HepG2 (cell line): ENCODE data around the gene FAM9B. TPM values are rescaled to one million over a fixed set of nuclear protein-coding genes. Genes with fewer than 3 reads are reported as not detected.

ENCODE experiments used
- ATAC-seq: fragments of 200-7000 bp; cut with Tn5 transposase; 3 replicates; pipeline ENCODE4 v1.9.1; 2020; ENCODE audit warnings: mild to moderate bottlenecking, moderate library complexity
- BruUV-seq: library from RNA; stranded (reverse); fragments of 400-500 nt; replicated peaks from 2 replicates; lab custom pipeline; 2021; lab: Mats Ljungman, UMichigan
- CTCF ChIA-PET: fragments of 300-600 bp; formaldehyde crosslinking; extraction: SDS; loops from one replicate; lab custom pipeline; 2021; ENCODE audit warnings: low total read pairs, inconsistent platforms, low intra/inter-chr PET ratio; lab: Yijun Ruan, JAX
- POLR2A ChIA-PET: fragments of 350-600 bp; sonication (Branson Sonifier 250); formaldehyde crosslinking; loops from one replicate; lab custom pipeline; 2020; ENCODE audit warnings: antibody characterized with exemption, inconsistent platforms; lab: Yijun Ruan, JAX
- DNase-seq: peaks from one replicate; pipeline ENCODE4 v3.0.0-alpha.2; 2015; ENCODE audit warnings: low spot score
- FAIRE-seq: peaks from 3 replicates; lab custom pipeline; 2011; peaks lifted over from hg19 to GRCh38; lab: Jason Lieb, UNC
- H2AFZ ChIP-seq: one replicate; pipeline ENCODE4 v1.6.1; 2011; ENCODE audit warnings: low read length, inconsistent platforms
- H3K27ac ChIP-seq: fragments of 300-600 bp; 3 replicates; pipeline ENCODE4 v1.8.0; 2011; ENCODE audit warnings: mixed run types, mild to moderate bottlenecking, mixed read lengths, low read length, inconsistent platforms; ENCODE audit not compliant: insufficient read depth; ENCODE audit errors: extremely low read length
- H3K27me3 ChIP-seq, 2 experiments: fragments of 200-600 bp in 1 of 2; 2 replicates in 1 of 2; 3 replicates in 1 of 2; pipeline versions ENCODE4 v1.6.0 to v1.8.0; 2011; ENCODE audit warnings: low read length in 2 of 2, mild to moderate bottlenecking in 2 of 2, moderate library complexity in 2 of 2, inconsistent platforms in 1 of 2; ENCODE audit not compliant: insufficient read depth in 2 of 2, control insufficient read depth in 1 of 2
- H3K36me3 ChIP-seq, 2 experiments: fragments of 200-600 bp in 1 of 2; replicated peaks in 1 of 2; 2 replicates in 1 of 2; 3 replicates in 1 of 2; pipeline versions ENCODE4 v1.5.1 to v1.8.0; 2011; ENCODE audit warnings: low read length in 2 of 2, inconsistent platforms in 1 of 2; ENCODE audit not compliant: insufficient read depth in 2 of 2, control insufficient read depth in 1 of 2
- H3K4me1 ChIP-seq: 2 replicates; pipeline ENCODE4 v1.5.1; 2012; ENCODE audit warnings: low read length, inconsistent platforms; ENCODE audit not compliant: insufficient read depth
- H3K4me2 ChIP-seq: 2 replicates; pipeline ENCODE4 v1.6.0; 2011; ENCODE audit warnings: low read depth, low read length, inconsistent platforms
- H3K4me3 ChIP-seq, 3 experiments: fragments of 200-600 bp in 1 of 3; sonication (generic), shearing (Covaris generic) in 1 of 3; replicated peaks in 1 of 3; 2 replicates each; pipeline ENCODE4 v1.5.1; 2011 to 2016; ENCODE audit warnings: low read length in 3 of 3, inconsistent platforms in 2 of 3, low read depth in 2 of 3, mild to moderate bottlenecking in 2 of 3, control low read depth in 1 of 3, mixed read lengths in 1 of 3; ENCODE audit not compliant: insufficient read depth in 1 of 3
- H3K79me2 ChIP-seq: one replicate; pipeline ENCODE4 v1.6.1; 2011; ENCODE audit warnings: low read length, inconsistent platforms; ENCODE audit not compliant: insufficient read depth
- H3K9ac ChIP-seq: 2 replicates; pipeline ENCODE4 v1.6.0; 2011; ENCODE audit warnings: mild to moderate bottlenecking, low read depth, low read length, inconsistent platforms; ENCODE audit not compliant: insufficient read depth
- H3K9me3 ChIP-seq: 2 replicates; pipeline ENCODE4 v1.5.1; 2012; ENCODE audit warnings: mild to moderate bottlenecking, low read length
- H4K20me1 ChIP-seq: 2 replicates; pipeline ENCODE4 v1.6.0; 2011; ENCODE audit warnings: inconsistent platforms, mild to moderate bottlenecking, low read length, moderate library complexity; ENCODE audit not compliant: insufficient read depth
- AHR ChIP-seq: IDR thresholded peaks from 2 replicates; pipeline ENCODE4 v1.6.1; 2018; ENCODE audit warnings: missing genetic modification reagents, missing compliant biosample characterization
- CBFB ChIP-seq: sonication (generic); formaldehyde crosslinking; IDR thresholded peaks from 2 replicates; pipeline ENCODE4 v1.4.0; 2020; ENCODE audit warnings: missing genetic modification reagents
- GMEB1 ChIP-seq: sonication (generic); formaldehyde crosslinking; IDR thresholded peaks from 2 replicates; pipeline ENCODE4 v1.5.1; 2020; ENCODE audit warnings: missing genetic modification reagents, mild to moderate bottlenecking, borderline replicate concordance
- KLF6 ChIP-seq: IDR thresholded peaks from 2 replicates; pipeline ENCODE4 v1.8.0; 2016; ENCODE audit warnings: missing biosample characterization, missing genetic modification reagents
- MEF2D ChIP-seq: sonication (generic); formaldehyde crosslinking; IDR thresholded peaks from 2 replicates; pipeline ENCODE4 v1.5.1; 2020; ENCODE audit warnings: mild to moderate bottlenecking, missing genetic modification reagents
- PCBP2 ChIP-seq: fragments of 200-400 bp; formaldehyde crosslinking; optimal IDR thresholded peaks from 2 replicates; pipeline ENCODE3; 2018; ENCODE audit warnings: low read length, low read depth; ENCODE audit not compliant: poor library complexity, severe bottlenecking
- RXRB ChIP-seq: IDR thresholded peaks from 2 replicates; pipeline ENCODE4 v1.6.1; 2016; ENCODE audit warnings: borderline replicate concordance, missing genetic modification reagents, missing compliant biosample characterization
- SRSF4 ChIP-seq: fragments of 200-400 bp; formaldehyde crosslinking; IDR thresholded peaks from one replicate; pipeline ENCODE4 v1.6.1; 2018; ENCODE audit warnings: mild to moderate bottlenecking, low read depth, low read length, moderate library complexity; ENCODE audit not compliant: poor library complexity, severe bottlenecking
- ZIK1 ChIP-seq: sonication (generic); formaldehyde crosslinking; IDR thresholded peaks from 2 replicates; pipeline ENCODE4 v1.5.0; 2020; ENCODE audit warnings: mild to moderate bottlenecking, low read depth, missing genetic modification reagents, borderline replicate concordance
- ZNF230 ChIP-seq: sonication (generic); formaldehyde crosslinking; IDR thresholded peaks from 2 replicates; pipeline ENCODE4 v1.4.0; 2020; ENCODE audit warnings: mild to moderate bottlenecking, missing genetic modification reagents
- ZNF253 ChIP-seq: sonication (generic); formaldehyde crosslinking; IDR thresholded peaks from 2 replicates; pipeline ENCODE4 v1.8.0; 2022; ENCODE audit warnings: mild to moderate bottlenecking, missing genetic modification reagents, borderline replicate concordance
- ZNF292 ChIP-seq: sonication (generic); formaldehyde crosslinking; IDR thresholded peaks from 2 replicates; pipeline ENCODE4 v1.8.1; 2022; ENCODE audit warnings: mild to moderate bottlenecking, low read depth, missing genetic modification reagents, borderline replicate concordance
- ZNF547 ChIP-seq: sonication (generic); formaldehyde crosslinking; IDR thresholded peaks from 2 replicates; pipeline ENCODE4 v1.5.1; 2020; ENCODE audit warnings: mild to moderate bottlenecking, missing genetic modification reagents
- ZSCAN12 ChIP-seq: sonication (generic); formaldehyde crosslinking; IDR thresholded peaks from 2 replicates; pipeline ENCODE4 v1.9.0; 2021; ENCODE audit warnings: mild to moderate bottlenecking, missing genetic modification reagents
- WGBS: methylation state at CpG from one replicate; pipeline ENCODE4 v1.1.6; 2017; ENCODE audit warnings: low lambda C conversion rate; 5-methylcytosine and 5-hydroxymethylcytosine counted together
- in situ Hi-C: cut with HindIII; loops from 2 replicates; pipeline ENCODE4 v1.10.0; 2017; ENCODE audit warnings: low pct_unique_long_range_greater_than_20kb; ENCODE audit not compliant: extremely low pct_ligation_motif_present
- intact Hi-C: fragments of 100-400 bp; cut with micrococcal nuclease; formaldehyde crosslinking; loops from one replicate; pipeline ENCODE4 v1.10.0; 2022; ENCODE audit not compliant: unreplicated experiment
- polyA plus RNA-seq, 8 experiments: library from polyadenylated mRNA; depleted of rRNA in 3 of 8; stranded (reverse) in 7 of 8; unstranded in 1 of 8; fragments of >200 nt; fragmentation: Illumina TruSeq in 4 of 8; extraction: Trizol in 4 of 8; gene quantifications; 2 replicates each; pipeline versions ENCODE4 v1.2.1 to v1.2.3, GENCODE V29; 2011 to 2016; ENCODE audit warnings: low read depth in 4 of 8, missing spikeins in 1 of 8, mixed read lengths in 1 of 8; ENCODE audit not compliant: insufficient read depth in 1 of 8
- total RNA-seq, 5 experiments: library from RNA; depleted of rRNA; stranded (reverse); fragments of >200 nt; fragmentation: Illumina TruSeq; extraction: Trizol; gene quantifications; 2 replicates each; pipeline ENCODE4 v1.2.3, GENCODE V29; 2016; ENCODE audit warnings: low read depth in 1 of 5
- TF ChIP-seq, protein P1 (sequence below): sonication (generic); formaldehyde crosslinking; IDR thresholded peaks from 2 replicates; pipeline ENCODE4 v1.8.1; 2022; ENCODE audit warnings: low read depth, mild to moderate bottlenecking, missing genetic modification reagents

The FAM9B gene
- total and polyA plus RNA-seq, 2 of the 13 experiments (the other 11 are each of a cell fraction or from before 2014, with no cell fraction given), result not detected

GRCh38 chrX:9062641-9063040, 28.7 kb upstream of the FAM9B start:
- intact Hi-C loops (no loop called here), in situ Hi-C loops (no loop called here)
- no peak for FAIRE-seq
- H3K36me3 ChIP-seq, result no peaks in the 10 kb centered on the region
- no peak overlapping the region for H2AFZ ChIP-seq
- DNase-seq, result no peak
- WGBS, result 0% methylated on average over 1 of the region's 3 CpGs
- CTCF ChIA-PET, result no interaction called here
- no peaks in the 10 kb centered on the region for H3K27me3 ChIP-seq
- no peaks in the 10 kb centered on the region for H3K79me2 ChIP-seq
- no peak for ATAC-seq
- TF ChIP-seq, protein P1, sequence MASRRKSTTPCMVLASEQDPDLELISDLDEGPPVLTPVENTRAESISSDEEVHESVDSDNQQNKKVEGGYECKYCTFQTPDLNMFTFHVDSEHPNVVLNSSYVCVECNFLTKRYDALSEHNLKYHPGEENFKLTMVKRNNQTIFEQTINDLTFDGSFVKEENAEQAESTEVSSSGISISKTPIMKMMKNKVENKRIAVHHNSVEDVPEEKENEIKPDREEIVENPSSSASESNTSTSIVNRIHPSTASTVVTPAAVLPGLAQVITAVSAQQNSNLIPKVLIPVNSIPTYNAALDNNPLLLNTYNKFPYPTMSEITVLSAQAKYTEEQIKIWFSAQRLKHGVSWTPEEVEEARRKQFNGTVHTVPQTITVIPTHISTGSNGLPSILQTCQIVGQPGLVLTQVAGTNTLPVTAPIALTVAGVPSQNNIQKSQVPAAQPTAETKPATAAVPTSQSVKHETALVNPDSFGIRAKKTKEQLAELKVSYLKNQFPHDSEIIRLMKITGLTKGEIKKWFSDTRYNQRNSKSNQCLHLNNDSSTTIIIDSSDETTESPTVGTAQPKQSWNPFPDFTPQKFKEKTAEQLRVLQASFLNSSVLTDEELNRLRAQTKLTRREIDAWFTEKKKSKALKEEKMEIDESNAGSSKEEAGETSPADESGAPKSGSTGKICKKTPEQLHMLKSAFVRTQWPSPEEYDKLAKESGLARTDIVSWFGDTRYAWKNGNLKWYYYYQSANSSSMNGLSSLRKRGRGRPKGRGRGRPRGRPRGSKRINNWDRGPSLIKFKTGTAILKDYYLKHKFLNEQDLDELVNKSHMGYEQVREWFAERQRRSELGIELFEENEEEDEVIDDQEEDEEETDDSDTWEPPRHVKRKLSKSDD (CRISPR knock-in tag), result no peak
- TF ChIP-seq PCBP2 (no peak), RXRB (CRISPR knock-in tag) (no peak), ZNF230 (CRISPR knock-in tag) (no peak), ZNF547 (CRISPR knock-in tag) (no peak), MEF2D (CRISPR knock-in tag) (no peak)
- H3K4me1 ChIP-seq, result no peaks in the 10 kb centered on the region
- no peak overlapping the region for H3K4me2 ChIP-seq
- H3K27ac ChIP-seq, result no peak overlapping the region
- H4K20me1 ChIP-seq, result no peaks in the 10 kb centered on the region
- H3K4me3 ChIP-seq, result no peak overlapping the region
- no TSS peak for BruUV-seq
- H3K9me3 ChIP-seq, result no peaks in the 10 kb centered on the region
- no peak overlapping the region for H3K9ac ChIP-seq
- POLR2A ChIA-PET, result no interaction called here

- no peak overlapping the region for H3K9ac ChIP-seq
- ATAC-seq (no peak), DNase-seq (no peak), FAIRE-seq (no peak)
- ChIA-PET POLR2A (no interaction called here), CTCF (no interaction called here)
- no peak overlapping the region for H3K27ac ChIP-seq
- H3K9me3 ChIP-seq, result no peaks in the 10 kb centered on the region
- H2AFZ ChIP-seq, result no peak overlapping the region
- no peaks in the 10 kb centered on the region for H3K27me3 ChIP-seq
- H4K20me1 ChIP-seq, result no peaks in the 10 kb centered on the region
- intact Hi-C loops, result no loop called here
- no peak overlapping the region for H3K4me2 ChIP-seq
- BruUV-seq, result no TSS peak
- 79% methylated on average over 2 of the region's 2 CpGs for WGBS
- no peak overlapping the region for H3K4me3 ChIP-seq
- in situ Hi-C loops, result no loop called here
- no peaks in the 10 kb centered on the region for H3K4me1 ChIP-seq
- no peaks in the 10 kb centered on the region for H3K79me2 ChIP-seq
- H3K36me3 ChIP-seq, result no peaks in the 10 kb centered on the region
- TF ChIP-seq KLF6 (no peak), ZNF253 (CRISPR knock-in tag) (no peak), ZNF292 (CRISPR knock-in tag) (no peak), SRSF4 (no peak), GMEB1 (CRISPR knock-in tag) (no peak), CBFB (CRISPR knock-in tag) (no peak), ZSCAN12 (CRISPR knock-in tag) (no peak), ZIK1 (CRISPR knock-in tag) (no peak), AHR (CRISPR knock-in tag) (no peak)
Measured at GRCh38 chrX:9055354-9055753, 21.4 kb upstream of the FAM9B start.
